HEK293 (cell line): ENCODE data around the gene MANF.

Experiments
- CTCF ChIA-PET: fragments of 350-600 bp; formaldehyde crosslinking; extraction: SDS; loops from one replicate; lab custom pipeline; 2021; ENCODE audit warnings: antibody characterized with exemption; lab: Yijun Ruan, JAX
- POLR2A ChIA-PET: fragments of 300-600 bp; formaldehyde crosslinking; extraction: SDS; loops from one replicate; lab custom pipeline; 2020; ENCODE audit warnings: antibody characterized with exemption, inconsistent platforms; lab: Yijun Ruan, JAX
- H3K27ac ChIP-seq: fragments of 200-500 bp; sonication (Bioruptor generic); 2 replicates; pipeline ENCODE4 v1.5.1; 2014; ENCODE audit warnings: low read depth, low read length, control low read depth, inconsistent platforms; ENCODE audit errors: extremely low read depth
- H3K36me3 ChIP-seq, 2 experiments: fragments of 200-500 bp in 1 of 2; sonication (Bioruptor generic) in 1 of 2; 1 replicate in 1 of 2; 2 replicates in 1 of 2; pipeline ENCODE4 v1.5.1; 2014 to 2017; ENCODE audit warnings: inconsistent platforms in 2 of 2, low read length in 2 of 2; ENCODE audit not compliant: control insufficient read depth in 2 of 2, insufficient read depth in 1 of 2
- H3K4me1 ChIP-seq: fragments of 200-500 bp; sonication (Bioruptor generic); 2 replicates; pipeline ENCODE4 v1.5.1; 2014; ENCODE audit warnings: mild to moderate bottlenecking, low read length, inconsistent platforms; ENCODE audit not compliant: control insufficient read depth, insufficient read depth
- H3K4me3 ChIP-seq: 2 replicates; pipeline ENCODE4 v1.5.1; 2011; ENCODE audit warnings: low read depth, mild to moderate bottlenecking, control low read depth, low read length, moderate library complexity
- H3K9me3 ChIP-seq: fragments of 200-500 bp; sonication (Bioruptor generic); 2 replicates; pipeline ENCODE4 v1.5.1; 2014; ENCODE audit warnings: low read depth, low read length, inconsistent platforms; ENCODE audit not compliant: control insufficient read depth, insufficient read depth
- BCL11A ChIP-seq: fragments of 450-650 bp; formaldehyde crosslinking; IDR thresholded peaks from 2 replicates; pipeline ENCODE4 v1.5.1; 2016; ENCODE audit warnings: low read depth, missing biosample characterization, missing genetic modification characterization
- KLF10 ChIP-seq: fragments of 450-650 bp; IDR thresholded peaks from 2 replicates; pipeline ENCODE4 v1.5.1; 2018; ENCODE audit warnings: missing biosample characterization, mild to moderate bottlenecking, missing genetic modification characterization
- KLF8 ChIP-seq: fragments of 450-650 bp; formaldehyde crosslinking; IDR thresholded peaks from 2 replicates; pipeline ENCODE4 v1.5.1; 2016; ENCODE audit warnings: missing biosample characterization, missing genetic modification characterization
- SCRT2 ChIP-seq: fragments of 450-650 bp; formaldehyde crosslinking; IDR thresholded peaks from 2 replicates; pipeline ENCODE4 v1.5.1; 2016; ENCODE audit warnings: missing biosample characterization, missing genetic modification characterization
- TRIM28 ChIP-seq: IDR thresholded peaks from 2 replicates; pipeline ENCODE4 v1.6.1; 2011; ENCODE audit warnings: low read length, control low read depth, borderline replicate concordance
- WT1 ChIP-seq: fragments of 450-650 bp; formaldehyde crosslinking; IDR thresholded peaks from 2 replicates; pipeline ENCODE4 v1.5.1; 2016; ENCODE audit warnings: missing biosample characterization, missing genetic modification characterization
- ZNF114 ChIP-seq: fragments of 450-650 bp; formaldehyde crosslinking; IDR thresholded peaks from 2 replicates; pipeline ENCODE4 v1.5.0; 2017; ENCODE audit warnings: missing biosample characterization, missing genetic modification characterization
- ZNF223 ChIP-seq: fragments of 450-650 bp; formaldehyde crosslinking; IDR thresholded peaks from 2 replicates; pipeline ENCODE4 v1.5.1; 2016; ENCODE audit warnings: missing biosample characterization, missing genetic modification characterization
- ZNF23 ChIP-seq: fragments of 450-650 bp; formaldehyde crosslinking; IDR thresholded peaks from 2 replicates; pipeline ENCODE4 v1.5.1; 2016; ENCODE audit warnings: missing biosample characterization, missing genetic modification characterization, borderline replicate concordance
- ZNF248 ChIP-seq: fragments of 450-650 bp; formaldehyde crosslinking; IDR thresholded peaks from 2 replicates; pipeline ENCODE4 v1.5.1; 2017; ENCODE audit warnings: missing biosample characterization, missing genetic modification characterization
- ZNF341 ChIP-seq: fragments of 450-650 bp; formaldehyde crosslinking; IDR thresholded peaks from 2 replicates; pipeline ENCODE4; 2016; ENCODE audit warnings: low read depth, missing biosample characterization, missing genetic modification characterization
- ZNF394 ChIP-seq: fragments of 450-650 bp; formaldehyde crosslinking; IDR thresholded peaks from 2 replicates; pipeline ENCODE4 v1.5.1; 2016; ENCODE audit warnings: missing biosample characterization, missing genetic modification characterization, mild to moderate bottlenecking, moderate library complexity, borderline replicate concordance
- ZNF404 ChIP-seq: fragments of 450-650 bp; formaldehyde crosslinking; IDR thresholded peaks from 2 replicates; pipeline ENCODE4 v1.5.1; 2017; ENCODE audit warnings: missing biosample characterization, missing genetic modification characterization
- ZNF677 ChIP-seq: fragments of 450-650 bp; IDR thresholded peaks from 2 replicates; pipeline ENCODE4 v1.5.0; 2018; ENCODE audit warnings: missing biosample characterization, mild to moderate bottlenecking, missing genetic modification characterization, moderate library complexity
- ZNF777 ChIP-seq: fragments of 450-650 bp; formaldehyde crosslinking; IDR thresholded peaks from 2 replicates; pipeline ENCODE4 v1.5.1; 2017; ENCODE audit warnings: missing biosample characterization, missing genetic modification characterization, borderline replicate concordance
- TF ChIP-seq, protein P1 (sequence below): fragments of 450-650 bp; formaldehyde crosslinking; IDR thresholded peaks from 2 replicates; pipeline ENCODE4 v1.5.1; 2017; ENCODE audit warnings: missing biosample characterization, missing genetic modification characterization
- TF ChIP-seq, protein P2 (sequence below): fragments of 450-650 bp; formaldehyde crosslinking; IDR thresholded peaks from 2 replicates; pipeline ENCODE4 v1.5.1; 2017; ENCODE audit warnings: missing biosample characterization, missing genetic modification characterization
- TF ChIP-seq, protein P3 (sequence below): IDR thresholded peaks from 2 replicates; pipeline ENCODE4 v1.6.1; 2011; ENCODE audit warnings: mild to moderate bottlenecking, low read depth, low read length, borderline replicate concordance
- TF ChIP-seq, protein P4 (sequence below): fragments of 450-650 bp; formaldehyde crosslinking; IDR thresholded peaks from 2 replicates; pipeline ENCODE4; 2016; ENCODE audit warnings: missing biosample characterization, missing genetic modification characterization
- TF ChIP-seq, protein P5 (sequence below): fragments of 450-650 bp; formaldehyde crosslinking; IDR thresholded peaks from 2 replicates; pipeline ENCODE4 v1.5.1; 2016; ENCODE audit warnings: missing biosample characterization, missing genetic modification characterization
- TF ChIP-seq, protein P6 (sequence below): fragments of 450-650 bp; formaldehyde crosslinking; IDR thresholded peaks from 2 replicates; pipeline ENCODE4 v1.5.1; 2016; ENCODE audit warnings: missing biosample characterization, missing genetic modification characterization
- TF ChIP-seq, protein P7 (sequence below): fragments of 450-650 bp; formaldehyde crosslinking; IDR thresholded peaks from 2 replicates; pipeline ENCODE4 v1.5.1; 2016; ENCODE audit warnings: missing biosample characterization, missing genetic modification characterization
- TF ChIP-seq, protein P8 (sequence below): fragments of 450-650 bp; formaldehyde crosslinking; IDR thresholded peaks from 2 replicates; pipeline ENCODE4 v1.5.1; 2016; ENCODE audit warnings: missing biosample characterization, missing genetic modification characterization

The MANF gene

DNA sequence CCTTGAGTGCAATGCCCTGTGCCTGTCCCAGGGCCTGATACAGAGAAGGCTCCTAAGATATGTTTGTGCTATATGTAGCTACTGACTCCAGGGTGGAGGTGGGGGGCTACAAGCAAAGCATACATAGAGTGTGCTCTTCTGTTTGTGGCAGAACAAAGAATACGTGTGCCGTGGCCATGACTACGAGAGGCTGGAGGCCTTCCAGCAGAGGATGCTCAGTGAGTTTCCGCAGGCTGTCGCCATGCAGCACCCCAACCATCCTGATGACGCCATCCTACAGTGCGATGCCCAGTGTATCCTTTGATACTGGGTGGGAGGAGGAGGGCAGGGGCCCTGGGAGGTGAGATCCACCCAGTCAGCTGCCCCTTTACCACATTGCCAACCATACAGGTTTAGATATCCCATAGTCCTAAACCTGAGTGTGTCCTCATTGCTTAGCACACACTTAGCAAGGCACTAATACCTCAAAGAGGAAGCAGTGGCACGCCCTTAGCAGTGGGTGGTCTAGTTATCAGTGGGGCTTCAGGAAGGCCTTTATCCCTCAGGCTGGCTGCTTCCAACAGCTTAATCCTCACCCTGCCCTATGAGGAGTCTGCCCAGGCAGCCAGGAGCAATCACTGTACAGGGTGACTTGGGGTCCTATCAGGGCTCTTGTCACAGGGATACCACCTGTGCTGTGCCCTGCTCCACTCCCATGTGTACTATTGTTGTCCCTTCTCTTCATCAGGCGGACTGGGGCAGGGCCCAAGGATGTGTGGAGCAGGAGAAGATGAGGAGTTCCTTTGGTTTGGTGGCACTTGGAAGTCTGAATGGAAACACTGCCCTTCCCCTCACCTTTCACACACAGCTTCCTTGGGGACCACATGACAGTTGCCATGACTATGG lies 30.1 kb upstream of the MANF start (continued):
- TF ChIP-seq BCL11A (tag by site-specific recombination) = no peak

DNA sequence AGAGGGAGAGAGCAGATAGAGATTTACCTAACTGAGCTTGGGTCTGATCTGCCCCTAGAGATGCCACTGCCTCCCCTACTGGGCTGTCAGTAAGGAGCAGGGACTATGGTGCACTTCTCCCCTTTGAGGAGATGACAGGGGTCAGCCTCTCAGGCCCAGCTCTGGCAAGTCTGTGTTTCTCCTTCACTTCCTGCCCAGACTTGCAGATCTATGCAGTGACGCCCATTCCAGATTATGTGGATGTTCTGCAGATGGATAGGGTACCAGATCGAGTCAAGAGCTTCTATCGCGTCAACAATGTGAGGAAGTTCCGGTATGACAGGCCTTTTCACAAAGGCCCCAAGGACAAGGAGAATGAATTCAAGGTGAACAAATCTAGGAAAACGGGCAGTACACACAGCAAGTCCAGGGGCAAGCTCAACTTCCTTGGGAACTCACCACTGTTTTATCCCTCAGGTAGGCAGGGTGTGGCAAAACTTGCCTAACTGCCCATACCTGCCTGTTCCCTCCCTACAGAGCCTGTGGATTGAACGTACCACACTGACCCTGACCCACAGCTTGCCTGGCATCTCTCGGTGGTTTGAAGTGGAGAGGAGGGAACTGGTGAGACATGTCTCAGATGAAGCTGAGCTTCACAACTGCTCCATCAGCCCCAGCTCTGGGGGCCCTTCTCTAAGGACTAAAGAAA lies 29.1 kb upstream of the MANF start:
- no peaks in the 10 kb centered on the region for H3K9me3 ChIP-seq
- H3K4me1 ChIP-seq = no peaks in the 10 kb centered on the region
- POLR2A ChIA-PET = no interaction called here
- CTCF ChIA-PET = interaction anchor here (0.6 to 0.7 kb wide), 2 partner anchors 270 to 374 kb away, joined by 3 to 4 read pairs; no protein-coding TSS in a partner anchor
- no peak overlapping the region for H3K27ac ChIP-seq
- peaks cover 0 to 66% of the 10 kb centered on the region in 2 experiments; a peak in 1 of 3 replicates for H3K36me3 ChIP-seq
- TF ChIP-seq ZNF394 (tag by site-specific recombination) (no peak), ZNF341 (no peak), ZNF23 (tag by site-specific recombination) (no peak), ZNF404 (tag by site-specific recombination) (no peak), SCRT2 (no peak), ZNF114 (no peak), ZNF777 (tag by site-specific recombination) (no peak), KLF10 (no peak), WT1 (no peak)
- TF ChIP-seq, protein P1, sequence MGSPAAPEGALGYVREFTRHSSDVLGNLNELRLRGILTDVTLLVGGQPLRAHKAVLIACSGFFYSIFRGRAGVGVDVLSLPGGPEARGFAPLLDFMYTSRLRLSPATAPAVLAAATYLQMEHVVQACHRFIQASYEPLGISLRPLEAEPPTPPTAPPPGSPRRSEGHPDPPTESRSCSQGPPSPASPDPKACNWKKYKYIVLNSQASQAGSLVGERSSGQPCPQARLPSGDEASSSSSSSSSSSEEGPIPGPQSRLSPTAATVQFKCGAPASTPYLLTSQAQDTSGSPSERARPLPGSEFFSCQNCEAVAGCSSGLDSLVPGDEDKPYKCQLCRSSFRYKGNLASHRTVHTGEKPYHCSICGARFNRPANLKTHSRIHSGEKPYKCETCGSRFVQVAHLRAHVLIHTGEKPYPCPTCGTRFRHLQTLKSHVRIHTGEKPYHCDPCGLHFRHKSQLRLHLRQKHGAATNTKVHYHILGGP (tag by site-specific recombination) = no peak
- TF ChIP-seq, protein P2, sequence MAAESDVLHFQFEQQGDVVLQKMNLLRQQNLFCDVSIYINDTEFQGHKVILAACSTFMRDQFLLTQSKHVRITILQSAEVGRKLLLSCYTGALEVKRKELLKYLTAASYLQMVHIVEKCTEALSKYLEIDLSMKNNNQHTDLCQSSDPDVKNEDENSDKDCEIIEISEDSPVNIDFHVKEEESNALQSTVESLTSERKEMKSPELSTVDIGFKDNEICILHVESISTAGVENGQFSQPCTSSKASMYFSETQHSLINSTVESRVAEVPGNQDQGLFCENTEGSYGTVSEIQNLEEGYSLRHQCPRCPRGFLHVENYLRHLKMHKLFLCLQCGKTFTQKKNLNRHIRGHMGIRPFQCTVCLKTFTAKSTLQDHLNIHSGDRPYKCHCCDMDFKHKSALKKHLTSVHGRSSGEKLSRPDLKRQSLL (tag by site-specific recombination) = no peak
- TF ChIP-seq, protein P3, sequence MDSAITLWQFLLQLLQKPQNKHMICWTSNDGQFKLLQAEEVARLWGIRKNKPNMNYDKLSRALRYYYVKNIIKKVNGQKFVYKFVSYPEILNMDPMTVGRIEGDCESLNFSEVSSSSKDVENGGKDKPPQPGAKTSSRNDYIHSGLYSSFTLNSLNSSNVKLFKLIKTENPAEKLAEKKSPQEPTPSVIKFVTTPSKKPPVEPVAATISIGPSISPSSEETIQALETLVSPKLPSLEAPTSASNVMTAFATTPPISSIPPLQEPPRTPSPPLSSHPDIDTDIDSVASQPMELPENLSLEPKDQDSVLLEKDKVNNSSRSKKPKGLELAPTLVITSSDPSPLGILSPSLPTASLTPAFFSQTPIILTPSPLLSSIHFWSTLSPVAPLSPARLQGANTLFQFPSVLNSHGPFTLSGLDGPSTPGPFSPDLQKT = no peak
- TF ChIP-seq, protein P4, sequence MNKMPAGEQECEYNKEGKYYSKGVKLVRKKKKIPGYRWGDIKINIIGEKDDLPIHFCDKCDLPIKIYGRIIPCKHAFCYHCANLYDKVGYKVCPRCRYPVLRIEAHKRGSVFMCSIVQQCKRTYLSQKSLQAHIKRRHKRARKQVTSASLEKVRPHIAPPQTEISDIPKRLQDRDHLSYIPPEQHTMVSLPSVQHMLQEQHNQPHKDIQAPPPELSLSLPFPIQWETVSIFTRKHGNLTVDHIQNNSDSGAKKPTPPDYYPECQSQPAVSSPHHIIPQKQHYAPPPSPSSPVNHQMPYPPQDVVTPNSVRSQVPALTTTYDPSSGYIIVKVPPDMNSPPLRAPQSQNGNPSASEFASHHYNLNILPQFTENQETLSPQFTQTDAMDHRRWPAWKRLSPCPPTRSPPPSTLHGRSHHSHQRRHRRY (tag by site-specific recombination) = no peak
- TF ChIP-seq, protein P5, sequence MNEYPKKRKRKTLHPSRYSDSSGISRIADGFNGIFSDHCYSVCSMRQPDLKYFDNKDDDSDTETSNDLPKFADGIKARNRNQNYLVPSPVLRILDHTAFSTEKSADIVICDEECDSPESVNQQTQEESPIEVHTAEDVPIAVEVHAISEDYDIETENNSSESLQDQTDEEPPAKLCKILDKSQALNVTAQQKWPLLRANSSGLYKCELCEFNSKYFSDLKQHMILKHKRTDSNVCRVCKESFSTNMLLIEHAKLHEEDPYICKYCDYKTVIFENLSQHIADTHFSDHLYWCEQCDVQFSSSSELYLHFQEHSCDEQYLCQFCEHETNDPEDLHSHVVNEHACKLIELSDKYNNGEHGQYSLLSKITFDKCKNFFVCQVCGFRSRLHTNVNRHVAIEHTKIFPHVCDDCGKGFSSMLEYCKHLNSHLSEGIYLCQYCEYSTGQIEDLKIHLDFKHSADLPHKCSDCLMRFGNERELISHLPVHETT = no peak
- H3K4me3 ChIP-seq = no peak overlapping the region

DNA sequence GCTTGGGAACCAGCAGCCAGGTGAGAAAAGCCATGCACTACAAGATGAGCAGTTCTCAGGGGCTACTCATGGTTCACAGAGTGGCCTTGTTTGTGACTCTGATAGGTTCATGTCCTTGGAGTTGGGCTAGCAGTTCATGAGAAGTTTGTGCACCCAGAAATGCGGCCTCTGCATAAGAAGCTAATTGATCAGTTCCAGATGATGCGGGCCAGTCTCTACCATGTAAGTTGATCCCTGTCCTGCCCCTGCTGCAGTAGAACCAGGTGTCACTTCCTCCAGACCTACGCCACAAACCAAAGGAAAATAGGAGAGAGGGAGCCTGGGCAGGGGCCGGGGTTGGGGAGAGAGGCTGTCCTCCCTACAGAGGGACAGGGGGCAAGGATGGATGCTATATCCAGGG lies 27.2 kb upstream of the MANF start:
- ChIA-PET CTCF (no interaction called here), POLR2A (no interaction called here)
- TF ChIP-seq TRIM28 (no peak), ZNF223 (no peak), ZNF248 (tag by site-specific recombination) (no peak), ZNF677 (no peak), KLF8 (tag by site-specific recombination) (no peak)
- TF ChIP-seq, protein P6, sequence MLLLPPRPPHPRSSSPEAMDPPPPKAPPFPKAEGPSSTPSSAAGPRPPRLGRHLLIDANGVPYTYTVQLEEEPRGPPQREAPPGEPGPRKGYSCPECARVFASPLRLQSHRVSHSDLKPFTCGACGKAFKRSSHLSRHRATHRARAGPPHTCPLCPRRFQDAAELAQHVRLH (tag by site-specific recombination) = no peak
- TF ChIP-seq, protein P7, sequence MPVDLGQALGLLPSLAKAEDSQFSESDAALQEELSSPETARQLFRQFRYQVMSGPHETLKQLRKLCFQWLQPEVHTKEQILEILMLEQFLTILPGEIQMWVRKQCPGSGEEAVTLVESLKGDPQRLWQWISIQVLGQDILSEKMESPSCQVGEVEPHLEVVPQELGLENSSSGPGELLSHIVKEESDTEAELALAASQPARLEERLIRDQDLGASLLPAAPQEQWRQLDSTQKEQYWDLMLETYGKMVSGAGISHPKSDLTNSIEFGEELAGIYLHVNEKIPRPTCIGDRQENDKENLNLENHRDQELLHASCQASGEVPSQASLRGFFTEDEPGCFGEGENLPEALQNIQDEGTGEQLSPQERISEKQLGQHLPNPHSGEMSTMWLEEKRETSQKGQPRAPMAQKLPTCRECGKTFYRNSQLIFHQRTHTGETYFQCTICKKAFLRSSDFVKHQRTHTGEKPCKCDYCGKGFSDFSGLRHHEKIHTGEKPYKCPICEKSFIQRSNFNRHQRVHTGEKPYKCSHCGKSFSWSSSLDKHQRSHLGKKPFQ = no peak
- TF ChIP-seq, protein P8, sequence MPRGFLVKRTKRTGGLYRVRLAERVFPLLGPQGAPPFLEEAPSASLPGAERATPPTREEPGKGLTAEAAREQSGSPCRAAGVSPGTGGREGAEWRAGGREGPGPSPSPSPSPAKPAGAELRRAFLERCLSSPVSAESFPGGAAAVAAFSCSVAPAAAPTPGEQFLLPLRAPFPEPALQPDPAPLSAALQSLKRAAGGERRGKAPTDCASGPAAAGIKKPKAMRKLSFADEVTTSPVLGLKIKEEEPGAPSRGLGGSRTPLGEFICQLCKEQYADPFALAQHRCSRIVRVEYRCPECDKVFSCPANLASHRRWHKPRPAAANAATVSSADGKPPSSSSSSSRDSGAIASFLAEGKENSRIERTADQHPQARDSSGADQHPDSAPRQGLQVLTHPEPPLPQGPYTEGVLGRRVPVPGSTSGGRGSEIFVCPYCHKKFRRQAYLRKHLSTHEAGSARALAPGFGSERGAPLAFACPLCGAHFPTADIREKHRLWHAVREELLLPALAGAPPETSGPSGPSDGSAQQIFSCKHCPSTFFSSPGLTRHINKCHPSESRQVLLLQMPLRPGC (tag by site-specific recombination) = no peak

More for the DNA sequence above, 27.2 kb upstream of the MANF start:
- H3K36me3 ChIP-seq = peaks cover 0 to 75% of the 10 kb centered on the region in 2 experiments; a peak in 1 of 3 replicates
- H3K4me3 ChIP-seq = no peak overlapping the region
- no peaks in the 10 kb centered on the region for H3K4me1 ChIP-seq
- no peak overlapping the region for H3K27ac ChIP-seq
- H3K9me3 ChIP-seq = no peaks in the 10 kb centered on the region
